Regular cardiac myocyte (primary cell): ENCODE results near the gene DOCK3. TPM values are rescaled to one million over a fixed set of nuclear protein-coding genes. Genes with fewer than 3 reads are reported as not detected.

ENCODE experiments used
- total RNA-seq: library from RNA; depleted of rRNA; stranded (reverse); fragments of >200 nt; gene quantifications from 2 replicates; pipeline ENCODE4 v1.2.3, GENCODE V29; 2014

Gene DOCK3
- total RNA-seq = 0.19 and 0.28 TPM in 2 replicates

GRCh38 chr3:50674349-50675178 lies at the start of gene DOCK3:
DOCK3 (plus strand) TSS chr3:50674927; CDS start chr3:50675264, 337 bp downstream.

GRCh38 chr3:51384726-51385473 lies 710.2 kb downstream of the DOCK3 start, which contains the start of gene MANF:
MANF (plus strand) TSS chr3:51385291; CDS start chr3:51385343, 52 bp downstream.

GRCh38 chr3:51391075-51391565 lies 716.4 kb downstream of the DOCK3 start, which contains the start of gene RBM15B:
RBM15B (plus strand) TSS chr3:51391285; CDS start chr3:51391400, 115 bp downstream.

Other genes with a start within 250 kb of the DOCK3 start
- gene CACNA2D2, start 171.3 kb upstream of the DOCK3 start, total RNA-seq = not detected in 2 replicates
- 8.2 and 22.0 TPM in 2 replicates for gene C3orf18, start 107.2 kb upstream of the DOCK3 start, total RNA-seq
- gene HEMK1, start 105.4 kb upstream of the DOCK3 start, total RNA-seq = 13.5 and 15.9 TPM in 2 replicates
- 0.28 and 0.58 TPM in 2 replicates for gene CISH, start 63.2 kb upstream of the DOCK3 start, total RNA-seq
- gene MAPKAPK3, start 57.8 kb upstream of the DOCK3 start, total RNA-seq = 21.1 and 36.6 TPM in 2 replicates